SU-DHL-6 (cell line): ENCODE measurements around the gene GPR161.

Experiments used
- H2AFZ ChIP-seq: fragments of 200-600 bp; sonication (generic); 2 replicates; pipeline ENCODE4 v1.6.1; 2014; ENCODE audit warnings: low read depth, mild to moderate bottlenecking, moderate library complexity, mixed read lengths, antibody characterized with exemption, low read length; ENCODE audit not compliant: severe bottlenecking
- H3F3A ChIP-seq: fragments of 200-600 bp; shearing (Covaris generic); 2 replicates; pipeline ENCODE4 v1.6.0; 2016; ENCODE audit warnings: antibody characterized with exemption, mild to moderate bottlenecking; ENCODE audit not compliant: insufficient read depth
- H3K27ac ChIP-seq: fragments of 200-600 bp; sonication (generic); 2 replicates; pipeline ENCODE4 v1.5.1; 2016; ENCODE audit warnings: low read depth, mild to moderate bottlenecking, low read length, moderate library complexity, mixed read lengths
- H3K27me3 ChIP-seq: fragments of 200-600 bp; sonication (generic), shearing (Covaris generic); 2 replicates; pipeline ENCODE4 v1.6.0; 2014; ENCODE audit warnings: mild to moderate bottlenecking, low read length
- H3K36me3 ChIP-seq: fragments of 200-600 bp; sonication (generic); 2 replicates; pipeline ENCODE4 v1.6.1; 2014; ENCODE audit warnings: mild to moderate bottlenecking, low read length, mixed read lengths
- H3K4me2 ChIP-seq: fragments of 300-600, 200-600 bp; shearing (Covaris generic), sonication (generic); 2 replicates; pipeline ENCODE4 v1.6.0; 2014; ENCODE audit warnings: low read length, low read depth, mild to moderate bottlenecking; ENCODE audit not compliant: poor library complexity, severe bottlenecking
- H3K4me3 ChIP-seq: fragments of 200-600 bp; sonication (generic); 2 replicates; pipeline ENCODE4 v1.5.1; 2014; ENCODE audit warnings: antibody characterized with exemption, low read length, mild to moderate bottlenecking, mixed read lengths; ENCODE audit not compliant: insufficient read depth, poor library complexity, severe bottlenecking
- H3K79me2 ChIP-seq: fragments of 200-600 bp; sonication (generic); 2 replicates; pipeline ENCODE4 v1.6.1; 2014; ENCODE audit warnings: mild to moderate bottlenecking, low read length, moderate library complexity; ENCODE audit not compliant: insufficient read depth
- H3K9ac ChIP-seq: fragments of 200-600 bp; sonication (generic); 2 replicates; pipeline ENCODE4 v1.7.0; 2014; ENCODE audit warnings: mild to moderate bottlenecking, low read length
- H3K9me2 ChIP-seq: fragments of 200-600 bp; sonication (generic); replicated peaks from 2 replicates; pipeline ENCODE4 v1.6.1; 2014; ENCODE audit warnings: low read length; ENCODE audit not compliant: insufficient read depth
- H3K9me3 ChIP-seq: fragments of 200-600 bp; sonication (generic); 2 replicates; pipeline ENCODE4 v1.6.1; 2014; ENCODE audit warnings: low read length, mixed read lengths; ENCODE audit not compliant: insufficient read depth
- H4K20me1 ChIP-seq: fragments of 200-600 bp; sonication (generic); 2 replicates; pipeline ENCODE4 v1.6.1; 2014; ENCODE audit warnings: low read depth, mild to moderate bottlenecking, antibody characterized with exemption, low read length, moderate library complexity, mixed read lengths
- CTCF ChIP-seq: fragments of 200-600 bp; sonication (generic); IDR thresholded peaks from one replicate; pipeline ENCODE4 v1.5.1; 2017; ENCODE audit warnings: antibody characterized with exemption, mild to moderate bottlenecking, low read length, moderate library complexity; ENCODE audit not compliant: insufficient read depth, poor library complexity, severe bottlenecking
- EZH2phosphoT487 ChIP-seq: fragments of 200-600 bp; sonication (generic), shearing (Covaris generic); conservative IDR thresholded peaks from 2 replicates; pipeline ENCODE4 v1.6.1; 2018; ENCODE audit warnings: mild to moderate bottlenecking, antibody characterized with exemption, low read length, moderate library complexity, mixed read lengths

Gene GPR161

GRCh38 chr1:168135921-168136708 is 615 bp downstream of the GPR161 start:
- Histone ChIP-seq H3K27me3 (no peaks in the 10 kb centered on the region; the same call in 1 of the 2 replicates), H3K9me2 (no peaks in the 10 kb centered on the region), H2AFZ (peak overlapping the region; percentile 30), H3K79me2 (no peaks in the 10 kb centered on the region), H3K27ac (no peak overlapping the region), H3K36me3 (no peaks in the 10 kb centered on the region), H3K9me3 (no peaks in the 10 kb centered on the region), H3K4me3 (peak overlapping the region; percentile 51), H3K4me2 (peak overlapping the region; percentile 61), H3K9ac (peak overlapping the region; percentile 29; the same call in 1 of the 2 replicates), H4K20me1 (no peaks in the 10 kb centered on the region), H3F3A (peaks cover 6% of the 10 kb centered on the region; the same call in 1 of the 2 replicates)
- TF ChIP-seq CTCF (no peak), EZH2phosphoT487 (no peak)

GRCh38 chr1:168135116-168135920 is 1.4 kb downstream of the GPR161 start:
- Histone ChIP-seq H3K9ac (no peak overlapping the region), H3K27ac (no peak overlapping the region), H3K9me3 (no peaks in the 10 kb centered on the region), H3K4me3 (no peak overlapping the region), H4K20me1 (no peaks in the 10 kb centered on the region), H3K9me2 (no peaks in the 10 kb centered on the region), H3K27me3 (no peaks in the 10 kb centered on the region; the same call in 1 of the 2 replicates), H2AFZ (no peak overlapping the region), H3K79me2 (no peaks in the 10 kb centered on the region), H3K36me3 (no peaks in the 10 kb centered on the region), H3F3A (peaks cover 6% of the 10 kb centered on the region; the same call in 1 of the 2 replicates), H3K4me2 (no peak overlapping the region)
- no peak for TF ChIP-seq EZH2phosphoT487
- no peak for TF ChIP-seq CTCF

GRCh38 chr1:168134642-168135041 is 2.1 kb downstream of the GPR161 start:
- Histone ChIP-seq H3K27me3 (no peaks in the 10 kb centered on the region; the same call in 1 of the 2 replicates), H3K4me3 (no peak overlapping the region), H3K79me2 (no peaks in the 10 kb centered on the region), H3K9ac (no peak overlapping the region), H4K20me1 (no peaks in the 10 kb centered on the region), H3K9me2 (no peaks in the 10 kb centered on the region), H2AFZ (no peak overlapping the region), H3F3A (peaks cover 6% of the 10 kb centered on the region; the same call in 1 of the 2 replicates), H3K4me2 (no peak overlapping the region), H3K27ac (no peak overlapping the region), H3K36me3 (no peaks in the 10 kb centered on the region), H3K9me3 (no peaks in the 10 kb centered on the region)
- no peak for TF ChIP-seq EZH2phosphoT487
